Hepatocyte (in vitro differentiated cells): ENCODE measurements around the gene FGF12. TPM values are rescaled to one million over a fixed set of nuclear protein-coding genes. Genes with fewer than 3 reads are reported as not detected.

Source experiments
- DNase-seq: peaks from one replicate; pipeline ENCODE4 v3.0.0-alpha.2; 2016; ENCODE audit warnings: low spot score
- H2AFZ ChIP-seq: fragments of 200-600 bp; sonication (generic); 2 replicates; pipeline ENCODE4 v1.6.0; 2016; ENCODE audit warnings: antibody characterized with exemption, mild to moderate bottlenecking
- H3K27ac ChIP-seq: fragments of 200-600 bp; sonication (generic); 2 replicates; pipeline ENCODE4 v1.5.1; 2016; ENCODE audit warnings: mild to moderate bottlenecking
- H3K27me3 ChIP-seq: fragments of 200-600 bp; sonication (generic); 2 replicates; pipeline ENCODE4 v1.6.1; 2016
- H3K36me3 ChIP-seq: fragments of 200-600 bp; sonication (generic); replicated peaks from 2 replicates; pipeline ENCODE4 v1.5.1; 2016; ENCODE audit warnings: low read depth; ENCODE audit not compliant: insufficient read depth
- H3K4me1 ChIP-seq: fragments of 200-600 bp; sonication (generic); 2 replicates; pipeline ENCODE4 v1.5.1; 2016; ENCODE audit warnings: mild to moderate bottlenecking, moderate library complexity; ENCODE audit not compliant: insufficient read depth
- H3K4me2 ChIP-seq: fragments of 200-600 bp; sonication (generic); 2 replicates; pipeline ENCODE4 v1.6.0; 2016
- H3K4me3 ChIP-seq: fragments of 200-600 bp; sonication (generic); 2 replicates; pipeline ENCODE4 v1.5.1; 2016; ENCODE audit warnings: mild to moderate bottlenecking
- H3K79me2 ChIP-seq: fragments of 200-600 bp; sonication (generic); 2 replicates; pipeline ENCODE4 v1.6.0; 2017; ENCODE audit warnings: mild to moderate bottlenecking
- H3K9me2 ChIP-seq: fragments of 200-600 bp; sonication (generic); replicated peaks from 2 replicates; pipeline ENCODE4 v1.6.0; 2017; ENCODE audit warnings: mild to moderate bottlenecking; ENCODE audit not compliant: insufficient read depth
- H3K9me3 ChIP-seq: fragments of 200-600 bp; sonication (generic); 2 replicates; pipeline ENCODE4 v1.5.1; 2016; ENCODE audit warnings: low read depth, mild to moderate bottlenecking
- H4K20me1 ChIP-seq: fragments of 200-600 bp; sonication (generic); 2 replicates; pipeline ENCODE4 v1.6.0; 2016; ENCODE audit warnings: mild to moderate bottlenecking; ENCODE audit not compliant: insufficient read depth, poor library complexity, severe bottlenecking
- CTCF ChIP-seq: fragments of 200-600 bp; sonication (generic); IDR thresholded peaks from 2 replicates; pipeline ENCODE4 v1.5.1; 2016; ENCODE audit warnings: antibody characterized with exemption, mild to moderate bottlenecking; ENCODE audit not compliant: poor library complexity
- EZH2 ChIP-seq: fragments of 200-600 bp; sonication (generic); IDR thresholded peaks from 2 replicates; pipeline ENCODE4 v1.6.1; 2016; ENCODE audit warnings: antibody characterized with exemption, mild to moderate bottlenecking, borderline replicate concordance
- EZH2phosphoT487 ChIP-seq: fragments of 200-600 bp; sonication (generic); IDR thresholded peaks from one replicate; pipeline ENCODE4 v1.6.1; 2018; ENCODE audit warnings: antibody characterized with exemption, mild to moderate bottlenecking, low read depth, moderate library complexity; ENCODE audit not compliant: unreplicated experiment, severe bottlenecking
- WGBS: methylation state at CpG from one replicate; pipeline ENCODE4 v1.1.6; 2016; ENCODE audit warnings: low lambda C conversion rate; ENCODE audit errors: missing lambda C conversion rate; 5-methylcytosine and 5-hydroxymethylcytosine counted together
- polyA plus RNA-seq: library from polyadenylated mRNA; unstranded; fragments of >200 nt; fragmentation: Nextera tagmentation; extraction: Ambion mirVana; gene quantifications from 2 replicates; pipeline ENCODE4 v1.2.1, GENCODE V29; 2016
- total RNA-seq: library from RNA; depleted of rRNA; stranded (reverse); fragments of >200 nt; gene quantifications from 2 replicates; pipeline ENCODE4 v1.2.3, GENCODE V29; 2014

Gene FGF12
- total and polyA plus RNA-seq, 2 experiments from 2014 or later: 2.1 TPM

DNA sequence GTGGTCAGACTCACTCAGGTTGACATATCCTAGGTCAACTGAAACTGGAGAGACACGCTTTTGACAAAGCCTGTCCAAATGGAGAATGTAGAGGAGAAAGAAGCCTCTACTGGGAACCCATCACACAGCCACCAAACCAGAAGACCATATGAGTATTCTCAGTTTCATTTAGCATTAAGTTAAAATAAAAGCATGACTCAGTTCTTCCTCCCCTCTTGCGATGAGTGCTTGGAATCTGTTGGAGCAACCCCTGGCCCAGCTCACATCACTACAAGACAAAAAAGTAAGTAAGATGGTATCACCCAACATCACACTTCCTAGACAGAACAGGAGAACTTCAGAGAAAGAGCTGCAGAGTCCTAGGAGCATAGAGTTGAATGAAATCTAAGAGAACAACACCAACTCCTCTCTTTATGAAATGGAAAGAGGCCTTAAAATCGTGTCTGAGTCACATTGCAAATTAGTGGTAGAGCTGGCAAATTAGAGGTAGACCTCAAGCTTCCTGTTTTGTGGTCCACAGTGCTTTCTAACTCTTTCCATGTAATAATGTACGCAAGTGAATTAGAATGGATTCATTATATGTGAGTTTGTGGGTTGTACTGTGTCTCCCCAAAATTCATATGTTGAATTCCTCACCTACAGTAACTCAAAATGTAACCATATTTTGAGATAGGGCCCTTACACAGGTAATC lies 51.2 kb downstream of the FGF12 start:
- DNase-seq: no peak
- Histone ChIP-seq H3K4me2 (no peak overlapping the region), H2AFZ (no peak overlapping the region), H3K4me1 (no peaks in the 10 kb centered on the region), H3K4me3 (no peak overlapping the region), H3K36me3 (no peaks in the 10 kb centered on the region), H3K9me3 (no peaks in the 10 kb centered on the region), H3K79me2 (no peaks in the 10 kb centered on the region), H3K9me2 (no peaks in the 10 kb centered on the region), H3K27ac (no peak overlapping the region), H4K20me1 (no peaks in the 10 kb centered on the region), H3K27me3 (no peaks in the 10 kb centered on the region)
- WGBS: 87% methylated on average over 4 of the region's 4 CpGs
- TF ChIP-seq CTCF: no peak
- TF ChIP-seq EZH2: no peak
- no peak for TF ChIP-seq EZH2phosphoT487

DNA sequence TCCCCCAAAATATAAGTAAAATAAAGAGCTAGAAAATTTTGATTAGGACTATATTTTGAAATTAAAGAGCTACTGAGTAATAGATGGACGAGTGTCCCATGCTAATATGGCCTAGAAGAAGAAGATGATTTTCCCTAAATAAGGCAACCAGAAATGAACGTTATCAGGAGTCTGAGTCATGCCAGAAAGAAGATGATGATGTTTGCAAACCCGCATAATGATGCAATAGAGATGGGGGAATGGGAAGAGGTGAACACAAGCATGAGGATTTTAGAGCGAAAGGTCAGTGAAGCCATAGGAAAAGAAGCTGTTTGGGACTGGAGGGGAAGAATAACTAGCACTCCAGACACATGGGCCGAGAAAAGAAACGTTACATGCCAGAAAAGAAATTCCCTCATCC lies 71.7 kb downstream of the FGF12 start:
- Histone ChIP-seq H2AFZ (no peak overlapping the region), H4K20me1 (no peaks in the 10 kb centered on the region)
- 86% methylated on average over 6 of the region's 6 CpGs for WGBS

GRCh38 chr3:192655040-192655439 lies 72.3 kb downstream of the FGF12 start:
- Histone ChIP-seq H2AFZ (no peak overlapping the region), H3K79me2 (no peaks in the 10 kb centered on the region), H3K4me1 (no peaks in the 10 kb centered on the region), H4K20me1 (no peaks in the 10 kb centered on the region), H3K4me3 (no peak overlapping the region), H3K9me2 (no peaks in the 10 kb centered on the region), H3K4me2 (no peak overlapping the region), H3K27me3 (no peaks in the 10 kb centered on the region), H3K27ac (no peak overlapping the region), H3K36me3 (no peaks in the 10 kb centered on the region), H3K9me3 (no peaks in the 10 kb centered on the region)
- TF ChIP-seq EZH2phosphoT487: no peak
- TF ChIP-seq EZH2: no peak
- TF ChIP-seq CTCF: no peak
- WGBS: 97% methylated on average over 1 of the region's 1 CpG
- no peak for DNase-seq

More for the DNA sequence above, 71.7 kb downstream of the FGF12 start:
- DNase-seq: no peak
- Histone ChIP-seq H3K27me3 (no peaks in the 10 kb centered on the region), H3K4me3 (no peak overlapping the region), H3K9me3 (no peaks in the 10 kb centered on the region), H3K4me2 (no peak overlapping the region), H3K36me3 (no peaks in the 10 kb centered on the region), H3K27ac (no peak overlapping the region), H3K9me2 (no peaks in the 10 kb centered on the region), H3K79me2 (no peaks in the 10 kb centered on the region), H3K4me1 (no peaks in the 10 kb centered on the region)
- TF ChIP-seq CTCF: no peak
- no peak for TF ChIP-seq EZH2phosphoT487
- TF ChIP-seq EZH2: no peak

DNA sequence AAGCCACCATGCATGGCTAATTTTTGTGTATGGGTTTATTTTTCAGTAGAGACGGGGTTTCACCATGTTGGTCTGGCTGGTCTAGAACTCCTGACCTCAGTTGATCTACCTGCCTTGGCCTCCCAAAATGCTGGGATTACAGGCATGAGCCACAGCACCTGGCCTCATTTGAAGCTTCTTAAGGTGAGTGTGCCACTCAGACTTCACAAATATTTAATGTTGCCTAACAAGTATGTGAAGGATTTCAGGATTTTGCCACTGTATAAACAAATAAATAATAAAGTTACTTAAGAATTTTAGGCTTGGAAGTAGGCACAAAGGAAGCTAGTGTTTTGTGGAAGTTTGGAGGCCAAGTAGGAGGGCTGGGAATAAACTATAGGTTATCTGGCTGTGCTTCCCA lies 73.5 kb downstream of the FGF12 start:
- H3K36me3 ChIP-seq: no peaks in the 10 kb centered on the region
- DNase-seq: no peak
- H3K4me1 ChIP-seq: no peaks in the 10 kb centered on the region
- H4K20me1 ChIP-seq: no peaks in the 10 kb centered on the region
- H2AFZ ChIP-seq: no peak overlapping the region
- no peaks in the 10 kb centered on the region for H3K9me2 ChIP-seq
- no peaks in the 10 kb centered on the region for H3K79me2 ChIP-seq
- H3K27ac ChIP-seq: no peak overlapping the region
- H3K9me3 ChIP-seq: no peaks in the 10 kb centered on the region
- no peak overlapping the region for H3K4me2 ChIP-seq
- TF ChIP-seq EZH2phosphoT487: no peak
- no peak for TF ChIP-seq CTCF
- WGBS: 100% methylated on average over 1 of the region's 1 CpG
- H3K4me3 ChIP-seq: no peak overlapping the region
- H3K27me3 ChIP-seq: no peaks in the 10 kb centered on the region
